HG02943 (cell line): ENCODE measurements around the gene PTBP1.
"Not testable (repeated sequence)": the region's sequence is repeated elsewhere in the genome, so short reads cannot be mapped to it uniquely, and the experiment has no call there.

Experiments used
- ATAC-seq: cut with Tn5 transposase; IDR thresholded peaks from one replicate; pipeline ENCODE4 v1.9.1; 2021; ENCODE audit warnings: mild to moderate bottlenecking, low read depth, moderate library complexity; ENCODE audit not compliant: unreplicated experiment

The PTBP1 gene

DNA sequence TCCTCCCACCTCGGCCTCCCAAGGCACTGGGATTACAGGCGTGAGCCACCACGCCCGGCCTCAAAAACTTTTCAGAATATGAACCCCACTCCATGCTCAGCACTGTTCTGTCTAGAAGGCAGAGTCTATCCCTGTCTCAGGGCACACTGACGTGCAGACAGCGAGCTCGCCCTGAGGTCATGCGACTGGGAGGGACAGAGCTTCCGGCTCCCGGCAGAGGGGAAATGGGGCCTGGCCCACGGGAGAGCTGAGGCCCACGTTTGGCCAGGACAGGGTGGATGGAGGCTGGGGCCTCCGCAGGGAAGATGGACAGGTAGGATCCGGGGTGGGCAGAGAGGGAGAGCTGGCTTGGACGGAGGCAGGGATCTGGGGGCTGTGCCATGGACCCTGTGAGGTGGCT, 27.6 kb downstream of the PTBP1 start:
- ATAC-seq, result no peak

DNA sequence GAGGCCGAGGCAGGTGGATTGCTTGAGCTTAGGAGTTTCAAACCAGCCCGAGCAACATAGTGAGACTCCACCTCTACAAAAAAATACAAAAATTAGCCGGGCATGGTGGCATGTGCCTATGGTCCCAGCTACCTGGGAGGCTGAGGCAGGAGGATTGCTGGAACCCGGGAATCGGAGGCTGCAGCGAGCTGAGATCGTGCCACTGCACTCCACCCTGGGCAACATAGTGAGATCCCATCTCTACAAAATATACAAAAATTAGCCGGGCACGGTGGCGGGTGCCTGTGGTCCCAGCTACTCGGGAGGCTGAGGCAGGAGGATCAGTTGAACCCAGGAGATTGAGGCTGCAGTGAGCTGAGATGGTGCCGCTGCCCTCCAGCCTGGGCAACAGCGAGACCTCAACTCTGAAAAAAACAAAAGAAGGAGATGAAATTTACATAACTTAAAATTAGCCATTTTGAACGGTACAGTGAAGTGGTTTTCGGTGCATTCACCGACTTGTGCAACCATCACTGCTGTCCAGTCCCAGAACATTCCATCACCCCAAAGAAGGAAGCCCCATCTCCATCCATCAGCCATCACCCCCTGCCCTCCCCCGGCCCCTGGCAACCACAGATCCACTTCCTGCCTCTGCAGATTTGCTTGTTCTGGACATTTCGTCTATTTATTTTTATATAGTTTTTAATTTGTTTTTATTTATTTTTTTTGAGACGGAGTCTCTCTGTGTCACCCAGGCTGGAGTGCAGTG, 28.8 kb downstream of the PTBP1 start:
- no peak for ATAC-seq

DNA sequence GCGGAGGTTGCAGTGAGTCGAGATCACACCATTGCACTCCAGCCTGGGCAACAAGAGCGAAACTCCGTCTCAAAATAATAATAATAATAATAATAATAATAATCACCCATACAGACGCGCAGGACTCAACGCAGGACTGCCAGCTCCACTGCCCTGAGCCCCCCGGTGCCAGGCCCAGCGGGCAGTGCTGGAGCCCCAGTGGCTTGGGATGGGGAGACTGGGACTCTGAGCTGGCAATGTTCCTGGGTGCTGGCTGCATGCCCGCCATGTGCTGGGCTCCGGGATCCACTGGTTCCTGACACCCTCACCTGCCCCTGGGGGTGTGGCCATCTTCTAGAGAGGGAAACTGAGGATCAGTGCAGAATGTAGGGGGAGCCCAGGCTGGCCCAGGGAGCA, 30.1 kb downstream of the PTBP1 start:
- no peak for ATAC-seq

DNA sequence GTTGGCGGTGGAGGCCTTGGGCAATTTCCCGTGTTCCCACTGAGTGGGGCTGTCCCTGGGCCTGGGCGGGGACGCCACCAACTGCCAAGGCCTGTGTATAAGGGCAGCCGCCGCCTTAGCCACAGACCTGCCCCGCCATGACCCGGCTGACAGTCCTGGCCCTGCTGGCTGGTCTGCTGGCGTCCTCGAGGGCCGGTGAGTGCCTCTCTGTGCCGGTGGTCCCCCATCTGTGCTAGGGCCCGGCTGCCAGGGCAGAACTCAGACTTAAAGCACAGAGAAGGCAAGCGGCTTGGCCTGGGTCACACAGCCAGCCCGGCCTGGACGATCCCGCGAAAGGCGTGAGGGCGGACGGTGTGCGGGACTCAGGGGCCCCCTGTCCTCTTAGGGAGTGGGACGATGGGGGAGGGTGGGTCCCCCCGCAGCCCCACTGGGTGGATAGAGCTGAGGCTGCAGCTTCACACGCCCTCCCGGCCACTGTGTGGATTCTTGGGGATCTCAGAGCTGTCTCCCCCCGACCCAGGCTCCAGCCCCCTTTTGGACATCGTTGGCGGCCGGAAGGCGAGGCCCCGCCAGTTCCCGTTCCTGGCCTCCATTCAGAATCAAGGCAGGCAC, 30.6 kb downstream of the PTBP1 start, which contains the start of gene AZU1:
TSS of gene AZU1 (plus strand) at position 128 of the 612 bp plus-strand sequence. CDS start at position 138, 10 bp downstream.
- no peak for ATAC-seq

DNA sequence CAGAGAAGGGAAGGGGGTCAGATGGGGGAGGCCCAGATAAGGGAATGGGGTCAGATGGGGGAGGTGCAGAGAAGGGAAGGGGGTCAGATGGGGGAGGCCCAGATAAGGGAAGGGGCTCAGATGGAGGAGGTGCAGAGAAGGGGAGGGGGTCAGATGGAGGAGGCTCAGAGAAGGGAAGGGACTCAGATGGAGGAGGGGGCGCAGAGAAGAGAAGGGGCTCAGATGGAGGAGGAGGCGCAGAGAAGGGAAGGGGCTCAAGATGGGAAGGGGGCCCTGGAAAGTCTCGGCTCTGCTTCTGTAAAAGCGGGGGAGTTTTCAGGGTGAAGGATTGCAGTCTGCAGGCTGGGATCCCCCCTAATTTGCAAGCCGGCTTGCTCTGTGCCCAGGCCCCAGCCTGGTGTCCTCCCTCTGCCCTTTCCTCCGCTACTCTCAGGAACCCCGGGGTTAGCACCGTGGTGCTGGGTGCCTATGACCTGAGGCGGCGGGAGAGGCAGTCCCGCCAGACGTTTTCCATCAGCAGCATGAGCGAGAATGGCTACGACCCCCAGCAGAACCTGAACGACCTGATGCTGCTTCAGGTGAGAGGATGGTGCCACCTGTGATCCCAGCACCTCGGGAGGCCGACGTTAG, 32.0 kb downstream of the PTBP1 start:
- no peak for ATAC-seq

DNA sequence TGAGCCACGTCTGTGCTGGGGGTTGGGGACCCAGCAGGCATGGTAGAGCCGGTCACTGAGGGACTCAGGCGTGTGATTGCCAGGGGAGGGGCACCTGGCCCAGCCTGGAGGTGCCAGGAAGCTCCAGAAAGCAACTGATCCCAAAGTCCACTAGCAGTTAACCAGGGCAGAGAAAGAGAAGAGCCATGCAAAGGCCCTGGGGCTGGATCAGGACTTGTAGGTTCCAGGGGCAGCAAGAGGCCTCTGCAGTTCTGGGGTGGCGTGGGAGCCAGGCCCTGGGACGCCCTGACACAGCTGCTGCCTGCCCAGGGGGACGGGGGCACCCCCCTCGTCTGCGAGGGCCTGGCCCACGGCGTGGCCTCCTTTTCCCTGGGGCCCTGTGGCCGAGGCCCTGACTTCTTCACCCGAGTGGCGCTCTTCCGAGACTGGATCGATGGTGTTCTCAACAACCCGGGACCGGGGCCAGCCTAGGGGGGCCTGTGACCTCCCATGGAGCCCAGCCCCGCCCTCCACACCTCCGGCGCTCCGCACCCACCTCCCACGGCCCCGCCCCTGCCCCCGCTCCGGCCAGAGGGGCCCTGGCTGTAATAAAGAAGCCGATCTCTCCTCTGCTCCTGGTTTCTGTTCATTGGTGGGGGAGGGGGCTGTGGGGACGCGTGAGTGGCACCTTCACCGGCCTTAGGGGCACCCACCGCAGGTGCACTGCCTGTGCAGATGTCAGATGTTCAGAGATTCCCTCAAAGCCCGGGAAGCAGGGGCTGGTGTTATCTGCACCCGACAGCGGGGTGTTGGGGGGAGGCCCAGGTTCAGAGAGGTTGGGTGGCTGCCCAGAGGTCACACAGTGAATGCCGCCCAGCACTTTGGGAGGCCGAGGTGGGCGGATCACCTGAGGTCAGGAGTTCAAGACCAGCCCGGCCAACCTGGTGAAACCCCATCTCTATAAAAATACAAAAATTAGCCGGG, 34.4 kb downstream of the PTBP1 start:
- ATAC-seq, result no peak

DNA sequence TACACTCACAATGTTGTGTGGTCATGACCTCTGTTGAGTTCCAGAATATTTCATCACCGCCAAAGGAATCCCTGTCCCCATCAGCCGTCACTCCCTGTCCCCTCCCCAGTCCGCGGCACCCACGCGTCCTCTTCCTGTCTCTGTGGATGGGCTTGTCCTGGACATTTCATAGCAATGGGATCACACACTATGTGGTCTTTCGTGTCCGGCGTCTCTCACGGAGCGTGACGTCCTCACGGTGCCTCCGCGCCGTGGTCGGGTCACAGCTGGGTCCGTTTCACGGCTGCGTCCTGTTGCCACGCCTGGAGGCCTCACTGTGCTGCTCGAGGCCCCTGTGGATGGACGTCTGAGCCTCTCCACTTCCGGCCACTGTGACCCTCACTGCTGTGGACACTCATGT, 37.0 kb downstream of the PTBP1 start:
- ATAC-seq, result no peak

DNA sequence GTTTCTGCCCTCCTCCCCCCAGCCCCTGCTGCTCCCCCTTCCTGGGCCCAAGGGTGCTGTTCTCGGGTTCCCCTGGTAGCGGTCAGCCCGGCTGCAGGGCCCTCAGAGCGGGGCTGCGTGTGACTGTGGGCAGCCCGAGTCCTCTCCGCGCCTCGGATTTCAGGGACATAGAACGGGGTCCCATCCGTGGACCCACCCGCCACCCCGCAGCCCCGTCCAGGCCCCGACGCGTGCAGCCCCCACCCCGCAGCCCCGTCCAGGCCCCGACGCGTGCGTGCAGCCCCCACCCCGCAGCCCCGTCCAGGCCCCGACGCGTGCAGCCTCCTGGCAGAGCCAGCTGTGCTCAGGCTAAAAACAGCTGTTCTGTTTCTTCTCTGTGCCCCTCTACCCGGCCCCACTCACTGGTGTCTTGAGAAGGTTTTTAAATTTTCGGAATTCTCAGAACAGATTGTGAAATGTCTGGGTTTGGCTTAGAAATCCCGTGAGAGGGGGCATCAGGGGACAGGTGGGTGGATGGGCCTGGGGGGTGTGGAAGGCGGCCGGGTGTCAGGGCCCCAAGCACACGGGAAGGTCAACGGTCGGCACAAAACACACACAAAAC, 38.1 kb downstream of the PTBP1 start:
- no peak for ATAC-seq

DNA sequence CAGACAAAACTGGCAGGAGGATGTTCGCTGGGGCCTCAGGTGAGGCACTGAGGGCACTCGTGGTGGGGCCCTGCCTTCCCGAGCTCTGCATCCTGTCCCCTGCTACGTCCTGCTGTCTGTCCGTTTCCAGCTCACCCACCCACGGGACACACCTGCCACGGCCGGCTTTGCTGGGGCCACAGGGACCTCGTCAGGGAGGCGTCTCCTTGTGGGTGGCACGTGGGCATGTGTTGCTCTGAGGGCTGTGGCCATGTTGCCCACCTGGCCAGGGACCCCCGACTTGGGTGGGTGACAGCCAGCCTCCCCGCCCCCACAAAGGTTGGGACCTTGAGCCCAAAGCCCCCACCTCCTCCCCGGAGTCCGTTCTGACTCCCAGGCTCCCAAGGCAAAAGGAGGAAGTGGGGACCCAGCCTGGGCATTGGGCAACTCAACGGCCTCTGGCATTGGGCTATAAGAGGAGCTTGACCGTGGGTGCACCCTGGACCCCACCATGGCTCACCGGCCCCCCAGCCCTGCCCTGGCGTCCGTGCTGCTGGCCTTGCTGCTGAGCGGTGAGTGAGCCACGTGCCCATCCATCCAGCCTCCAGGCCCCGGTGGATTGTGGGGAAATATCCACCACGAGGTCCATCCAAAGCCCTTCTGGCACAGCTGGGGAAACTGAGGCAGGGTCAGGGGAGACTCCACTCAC, 43.4 kb downstream of the PTBP1 start, which contains the start of gene PRTN3:
TSS of gene PRTN3 (plus strand) at position 481 of the 688 bp plus-strand sequence. CDS start at position 491, 10 bp downstream.
- ATAC-seq, result no peak

DNA sequence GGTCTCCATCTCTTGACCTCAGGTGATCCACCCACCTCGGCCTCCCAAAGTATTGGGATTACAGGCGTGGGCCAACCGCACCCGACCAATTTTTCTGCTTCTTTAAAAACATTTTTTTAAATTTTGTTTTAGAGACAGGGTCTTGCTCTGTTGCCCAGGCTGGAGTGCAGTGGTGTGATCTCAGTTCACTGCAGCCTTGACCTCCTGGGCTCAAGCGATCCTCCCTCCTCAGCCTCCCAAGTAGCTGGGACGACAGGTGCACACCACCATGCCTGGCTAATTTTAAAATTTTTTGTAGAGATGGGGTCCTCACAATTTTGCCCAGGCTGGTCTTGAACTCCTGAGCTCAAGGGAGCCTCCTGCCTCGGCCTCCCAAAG, 45.5 kb downstream of the PTBP1 start:
- ATAC-seq, result not testable (repeated sequence)

DNA sequence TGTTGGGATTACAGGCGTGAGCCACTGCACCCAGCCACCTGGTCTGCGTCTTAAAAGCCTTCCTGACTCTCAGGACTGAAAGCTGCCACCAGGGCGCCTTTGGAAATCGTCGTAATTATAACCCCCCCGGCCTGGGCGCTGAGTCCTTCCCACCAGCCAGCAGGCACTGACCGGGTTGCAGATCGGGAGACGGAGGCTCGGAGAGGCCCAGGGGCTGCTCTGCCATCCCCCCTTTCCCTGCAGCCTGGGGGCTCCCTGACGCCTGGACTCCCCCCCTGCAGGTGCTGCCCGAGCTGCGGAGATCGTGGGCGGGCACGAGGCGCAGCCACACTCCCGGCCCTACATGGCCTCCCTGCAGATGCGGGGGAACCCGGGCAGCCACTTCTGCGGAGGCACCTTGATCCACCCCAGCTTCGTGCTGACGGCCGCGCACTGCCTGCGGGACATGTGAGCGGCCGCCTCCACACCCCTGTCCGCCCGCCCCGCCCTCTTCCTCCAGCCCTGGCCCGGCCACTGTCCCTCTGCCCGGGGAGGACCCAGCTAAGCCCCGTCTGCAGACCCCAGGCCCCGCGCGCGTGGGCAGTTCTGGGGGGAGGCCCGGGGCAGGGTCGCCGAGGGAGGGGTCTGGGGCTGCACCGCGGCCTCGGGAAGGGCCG, 46.1 kb downstream of the PTBP1 start:
- ATAC-seq, result no peak

DNA sequence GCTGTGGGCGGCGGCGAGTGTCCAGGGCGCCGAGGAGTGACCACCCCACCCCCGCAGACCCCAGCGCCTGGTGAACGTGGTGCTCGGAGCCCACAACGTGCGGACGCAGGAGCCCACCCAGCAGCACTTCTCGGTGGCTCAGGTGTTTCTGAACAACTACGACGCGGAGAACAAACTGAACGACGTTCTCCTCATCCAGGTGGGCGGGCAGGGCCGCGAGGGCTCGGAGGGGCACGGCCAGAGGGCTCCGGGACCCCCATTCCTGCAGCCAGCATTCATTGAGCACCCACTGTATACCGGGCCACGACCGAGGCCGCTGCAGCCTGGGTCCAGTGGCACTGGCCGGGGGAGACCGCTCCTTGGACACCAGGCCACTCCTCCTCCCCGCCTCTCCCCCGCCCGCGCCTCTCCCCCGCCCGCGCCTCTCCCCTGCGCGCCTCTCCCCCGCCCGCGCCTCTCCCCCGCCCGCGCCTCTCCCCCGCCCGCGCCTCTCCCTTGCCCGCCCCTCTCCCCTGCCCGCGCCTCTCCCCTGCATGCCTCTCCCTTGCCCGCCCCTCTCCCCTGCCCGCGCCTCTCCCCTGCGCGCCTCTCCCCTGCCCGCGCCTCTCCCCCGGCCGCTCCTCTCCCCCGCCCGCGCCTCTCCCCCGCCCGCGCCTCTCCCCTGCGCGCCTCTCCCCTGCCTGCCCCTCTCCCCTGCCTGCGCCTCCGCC, 46.7 kb downstream of the PTBP1 start:
- no peak for ATAC-seq

DNA sequence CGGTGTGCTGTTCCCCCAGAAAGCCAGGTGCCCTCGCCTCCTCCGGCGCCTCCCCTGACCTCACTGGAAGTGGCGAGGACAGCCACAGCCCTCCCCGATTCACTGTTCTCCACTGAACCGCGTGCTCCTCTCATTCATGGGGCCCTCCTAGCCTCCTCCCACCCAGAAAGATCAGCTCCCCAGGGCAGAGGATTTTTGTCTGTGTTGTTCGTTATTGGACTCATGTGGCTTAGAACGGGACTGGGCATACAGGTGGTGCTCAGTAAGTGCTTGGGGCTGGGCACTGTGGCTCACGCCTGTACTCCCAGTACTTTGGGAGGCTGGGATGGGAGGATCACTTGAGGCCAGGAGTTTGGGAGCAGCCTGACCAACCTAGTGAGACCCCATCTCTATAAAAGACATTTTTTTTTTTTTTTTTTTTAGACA, 47.3 kb downstream of the PTBP1 start:
- ATAC-seq, result no peak

DNA sequence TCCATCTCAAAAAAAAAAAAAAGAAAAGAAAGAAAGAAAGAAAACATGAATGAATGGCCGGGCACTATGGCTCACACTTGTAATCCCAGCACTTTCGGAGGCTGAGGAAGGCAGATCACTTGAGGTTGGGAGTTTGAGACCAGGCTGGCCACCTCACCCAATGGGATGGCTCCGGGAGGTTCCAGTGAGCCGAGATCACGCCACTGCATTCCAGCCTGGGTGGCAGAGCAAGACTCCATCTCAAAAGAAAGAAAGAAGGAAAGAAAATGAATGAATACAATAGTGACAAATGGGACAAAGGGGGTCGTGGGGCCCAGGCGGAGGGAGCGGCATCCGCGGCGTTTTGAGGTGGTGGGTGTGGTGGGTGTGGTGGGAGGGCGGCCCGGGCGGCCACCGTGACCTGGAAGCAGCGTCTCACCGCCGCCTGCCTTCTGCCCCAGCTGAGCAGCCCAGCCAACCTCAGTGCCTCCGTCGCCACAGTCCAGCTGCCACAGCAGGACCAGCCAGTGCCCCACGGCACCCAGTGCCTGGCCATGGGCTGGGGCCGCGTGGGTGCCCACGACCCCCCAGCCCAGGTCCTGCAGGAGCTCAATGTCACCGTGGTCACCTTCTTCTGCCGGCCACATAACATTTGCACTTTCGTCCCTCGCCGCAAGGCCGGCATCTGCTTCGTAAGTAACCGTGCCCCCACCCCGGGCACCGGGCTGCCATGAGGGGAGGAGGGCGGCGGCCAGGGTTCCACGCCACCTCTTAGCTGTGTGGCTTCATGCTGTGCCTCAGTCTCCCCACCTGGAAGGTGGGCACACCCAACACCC, 48.7 kb downstream of the PTBP1 start:
- no peak for ATAC-seq

DNA sequence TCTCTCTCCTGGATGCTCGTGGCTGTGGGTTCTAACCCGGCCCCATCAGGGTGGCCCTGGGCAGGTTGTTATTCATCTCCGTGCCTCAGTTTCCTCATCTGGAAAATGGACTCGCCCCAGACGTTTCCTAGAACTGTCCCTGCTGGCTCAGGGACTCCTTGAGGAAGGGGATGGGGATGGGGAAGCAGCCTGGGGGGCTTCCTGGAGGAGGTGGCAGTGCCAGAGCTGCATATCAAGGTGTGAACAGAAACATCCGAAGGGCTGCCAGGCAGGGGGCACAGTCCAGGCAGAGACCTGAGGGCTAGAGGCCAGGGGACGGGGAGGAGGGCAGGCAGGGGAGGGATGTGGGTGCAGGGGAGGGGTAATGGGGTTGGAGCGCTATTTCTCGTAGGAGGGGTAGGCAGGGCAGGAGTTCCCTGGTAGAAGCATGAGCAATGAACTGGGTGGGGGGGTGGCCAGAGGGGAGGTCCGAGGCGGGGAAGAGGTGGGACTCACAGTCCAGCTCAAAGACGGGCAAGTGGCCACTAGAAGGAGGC, 51.2 kb downstream of the PTBP1 start:
- ATAC-seq, result no peak

DNA sequence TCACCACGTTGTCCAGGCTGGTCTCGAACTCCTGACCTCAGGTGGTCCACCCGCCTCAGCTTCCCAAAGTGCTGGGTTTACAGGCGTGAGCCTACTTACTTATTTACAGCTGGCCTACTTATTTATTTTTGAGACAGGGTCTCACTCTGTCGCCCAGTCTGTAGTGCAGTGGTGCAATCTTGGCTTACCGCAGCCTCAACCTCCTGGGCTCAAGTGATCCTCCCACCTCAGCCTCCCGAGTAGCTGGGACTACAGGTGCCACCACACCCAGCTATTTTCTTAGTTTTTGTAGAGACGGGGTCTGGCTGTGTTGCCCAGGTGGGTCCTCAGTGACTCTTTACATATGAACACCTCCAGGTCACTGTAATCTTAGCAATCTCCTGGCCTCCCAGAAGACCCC, 51.9 kb downstream of the PTBP1 start:
- ATAC-seq, result not testable (repeated sequence)

DNA sequence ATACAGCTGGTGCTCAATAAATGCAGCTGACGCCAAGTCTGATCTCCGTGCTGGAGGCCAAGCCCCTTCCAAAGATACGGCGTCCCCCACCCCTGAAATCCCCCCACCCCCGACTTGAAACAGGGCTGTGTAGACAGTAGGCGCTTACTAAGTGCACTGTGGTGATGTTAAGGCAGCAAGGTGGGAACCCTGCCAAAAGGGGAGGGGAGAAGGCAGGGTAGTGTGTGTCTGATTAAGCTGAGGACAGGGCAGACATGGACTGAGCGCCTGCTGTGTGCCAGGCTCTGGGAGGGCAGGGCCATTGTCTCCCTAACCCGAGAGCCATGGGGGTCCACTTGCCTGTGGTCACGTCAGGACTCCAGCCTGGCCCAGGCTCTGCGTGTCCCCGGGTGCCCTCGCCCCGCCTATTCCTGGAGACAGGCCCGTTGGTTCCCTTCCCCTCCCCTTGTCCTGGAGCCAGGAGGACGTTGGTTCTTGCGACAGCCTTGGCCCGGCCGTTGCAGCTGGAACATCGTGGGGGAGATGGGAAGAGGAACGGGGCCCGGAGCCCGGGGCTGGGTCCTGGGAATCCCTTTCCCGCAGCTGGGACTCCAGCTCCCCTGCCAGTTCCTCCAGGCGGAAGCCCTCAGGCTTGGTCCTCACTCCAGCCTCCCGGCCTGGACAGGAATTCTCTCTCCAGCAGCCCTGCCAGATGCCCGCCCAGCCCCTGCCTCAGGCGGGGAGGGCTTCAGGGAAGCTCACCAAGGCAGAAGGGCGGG, 53.1 kb downstream of the PTBP1 start:
- ATAC-seq, result no peak
